ENCODE measurements around the gene POC1B. TPM values are rescaled to one million over a fixed set of nuclear protein-coding genes. Genes with fewer than 3 reads are reported as not detected.

The POC1B gene
- total RNA-seq, 1 donor from 2014 or later: 10.2 TPM

GRCh38 chr12:89499857-89500256, 26.0 kb downstream of the POC1B start:
- no peak overlapping the region for H3K27ac Mint-ChIP-seq (ENCODE audit: unreplicated experiment)
- no peaks in the 10 kb centered on the region for H3K27me3 Mint-ChIP-seq (ENCODE audit: unreplicated experiment)
- no peak overlapping the region for H3K4me3 Mint-ChIP-seq (ENCODE audit: unreplicated experiment)
- H3K36me3 Mint-ChIP-seq (ENCODE audit: unreplicated experiment): peaks cover 7% of the 10 kb centered on the region
- TF ChIP-seq CTCF (IDR thresholded peaks at IDR 0.05): no peak
- no peaks in the 10 kb centered on the region for H3K4me1 Mint-ChIP-seq (ENCODE audit: unreplicated experiment)
- no peak for DNase-seq (ENCODE audit: extremely low spot score, unreplicated experiment)
- H3K9me3 Mint-ChIP-seq (ENCODE audit: unreplicated experiment): no peaks in the 10 kb centered on the region

GRCh38 chr12:89497467-89497866, 28.4 kb downstream of the POC1B start:
- H3K9me3 Mint-ChIP-seq (ENCODE audit: unreplicated experiment): no peaks in the 10 kb centered on the region
- DNase-seq (ENCODE audit: extremely low spot score, unreplicated experiment): no peak
- no peak for TF ChIP-seq CTCF (IDR thresholded peaks at IDR 0.05)
- no peaks in the 10 kb centered on the region for H3K27me3 Mint-ChIP-seq (ENCODE audit: unreplicated experiment)
- H3K36me3 Mint-ChIP-seq (ENCODE audit: unreplicated experiment): peaks cover 7% of the 10 kb centered on the region
- no peak overlapping the region for H3K4me3 Mint-ChIP-seq (ENCODE audit: unreplicated experiment)
- H3K4me1 Mint-ChIP-seq (ENCODE audit: unreplicated experiment): no peaks in the 10 kb centered on the region
- H3K27ac Mint-ChIP-seq (ENCODE audit: unreplicated experiment): no peak overlapping the region

- DNase-seq (ENCODE audit: extremely low spot score, unreplicated experiment): no peak
- no peak overlapping the region for H3K27ac Mint-ChIP-seq (ENCODE audit: unreplicated experiment)
- no peak overlapping the region for H3K4me3 Mint-ChIP-seq (ENCODE audit: unreplicated experiment)
- H3K36me3 Mint-ChIP-seq (ENCODE audit: unreplicated experiment): peaks cover 7% of the 10 kb centered on the region
- H3K9me3 Mint-ChIP-seq (ENCODE audit: unreplicated experiment): no peaks in the 10 kb centered on the region
- no peaks in the 10 kb centered on the region for H3K4me1 Mint-ChIP-seq (ENCODE audit: unreplicated experiment)
- TF ChIP-seq CTCF (IDR thresholded peaks at IDR 0.05): no peak
- H3K27me3 Mint-ChIP-seq (ENCODE audit: unreplicated experiment): no peaks in the 10 kb centered on the region
These were observed 28.8 kb downstream of the POC1B start for GRCh38 chr12:89497005-89497404.

GRCh38 chr12:89494411-89495231, 31.2 kb downstream of the POC1B start:
- TF ChIP-seq CTCF (IDR thresholded peaks at IDR 0.05): no peak
- Mint-ChIP-seq H3K4me3 (ENCODE audit: unreplicated experiment) (no peak overlapping the region), H3K27ac (ENCODE audit: unreplicated experiment) (no peak overlapping the region), H3K4me1 (ENCODE audit: unreplicated experiment) (no peaks in the 10 kb centered on the region), H3K36me3 (ENCODE audit: unreplicated experiment) (peaks cover 6% of the 10 kb centered on the region), H3K9me3 (ENCODE audit: unreplicated experiment) (no peaks in the 10 kb centered on the region), H3K27me3 (ENCODE audit: unreplicated experiment) (no peaks in the 10 kb centered on the region)
- DNase-seq (ENCODE audit: extremely low spot score, unreplicated experiment): no peak

GRCh38 chr12:89493670-89494302, 32.1 kb downstream of the POC1B start:
- Mint-ChIP-seq H3K27ac (ENCODE audit: unreplicated experiment) (no peak overlapping the region), H3K36me3 (ENCODE audit: unreplicated experiment) (peaks cover 4% of the 10 kb centered on the region), H3K27me3 (ENCODE audit: unreplicated experiment) (no peaks in the 10 kb centered on the region), H3K4me3 (ENCODE audit: unreplicated experiment) (no peak overlapping the region), H3K9me3 (ENCODE audit: unreplicated experiment) (no peaks in the 10 kb centered on the region), H3K4me1 (ENCODE audit: unreplicated experiment) (no peaks in the 10 kb centered on the region)
- DNase-seq (ENCODE audit: extremely low spot score, unreplicated experiment): no peak
- TF ChIP-seq CTCF (IDR thresholded peaks at IDR 0.05): no peak

All from osteocyte (in vitro differentiated cells).